ENCODE measurements around the gene FAM120A. TPM values are rescaled to one million over a fixed set of nuclear protein-coding genes. Genes with fewer than 3 reads are reported as not detected.

FAM120A gene
- total RNA-seq, 1 experiment from 2014 or later, result 89.6 TPM

- POLR2A ChIA-PET (ENCODE audit: unreplicated experiment), result interaction anchor here (0.7 kb wide), 1 partner anchor 322 kb away, joined by 3 read pairs; no protein-coding TSS in a partner anchor
- no peaks in the 10 kb centered on the region for H4K20me1 ChIP-seq (ENCODE audit: low read length)
- ATAC-seq, result no peak
Observed at GRCh38 chr9:93580654-93581380, 129.3 kb downstream of the FAM120A start.

GRCh38 chr9:93582115-93582514 lies 130.6 kb downstream of the FAM120A start:
- TF ChIP-seq EZH2 (IDR thresholded peaks at IDR 0.05; ENCODE audit: low read length, unreplicated experiment) (no peak), CTCF (conservative IDR thresholded peaks at IDR 0.05; ENCODE audit: low read depth, low read length) (no peak), EZH2phosphoT487 (IDR thresholded peaks at IDR 0.05; ENCODE audit: borderline replicate concordance, low read length) (no peak)
- H3K79me2 ChIP-seq (ENCODE audit: low read length), result peaks cover 87% of the 10 kb centered on the region
- no peak overlapping the region for H3K27ac ChIP-seq (ENCODE audit: low read length)
- H3K27me3 ChIP-seq (ENCODE audit: low read length), result no peaks in the 10 kb centered on the region
- H4K20me1 ChIP-seq (ENCODE audit: low read length), result no peaks in the 10 kb centered on the region
- no peaks in the 10 kb centered on the region for H3F3A ChIP-seq (ENCODE audit: low read length, unreplicated experiment)
- intact Hi-C loops (cut with micrococcal nuclease), result no loop called here
- H3K4me2 ChIP-seq (ENCODE audit: low read length), result no peak overlapping the region
- H3K36me3 ChIP-seq (ENCODE audit: low read depth, low read length), result peaks cover 9% of the 10 kb centered on the region; the same call in 1 of the 2 replicates
- ATAC-seq, result no peak
- H3K9me3 ChIP-seq (ENCODE audit: low read length), result 0 out of 2 replicates have a peak, but pooled peaks cover 6% of the 10 kb centered on the region
- no peak overlapping the region for H2AFZ ChIP-seq (ENCODE audit: low read length)
- no peaks in the 10 kb centered on the region for H3K9me2 ChIP-seq (replicated peaks; ENCODE audit: low read length)
- no peak overlapping the region for H3K9ac ChIP-seq (ENCODE audit: low read length)
- CTCF ChIA-PET, result no interaction called here
- POLR2A ChIA-PET (ENCODE audit: unreplicated experiment), result no interaction called here
- peaks cover 9% of the 10 kb centered on the region for H3K4me1 ChIP-seq (ENCODE audit: insufficient read depth, low read length)
- no peak overlapping the region for H3K4me3 ChIP-seq (ENCODE audit: low read length)
- no peak for DNase-seq
- no TSS peak for BruUV-seq (replicated peaks)

More at GRCh38 chr9:93580654-93581380, 129.3 kb downstream of the FAM120A start:
- Histone ChIP-seq H3K36me3 (ENCODE audit: low read depth, low read length) (peaks cover 9% of the 10 kb centered on the region; the same call in 1 of the 2 replicates), H3K4me1 (ENCODE audit: insufficient read depth, low read length) (peaks cover 9% of the 10 kb centered on the region), H3K9me3 (ENCODE audit: low read length) (0 out of 2 replicates have a peak, but pooled peaks cover 6% of the 10 kb centered on the region), H3K79me2 (ENCODE audit: low read length) (peaks cover 85% of the 10 kb centered on the region), H3K4me3 (ENCODE audit: low read length) (no peak overlapping the region), H3K9me2 (replicated peaks; ENCODE audit: low read length) (no peaks in the 10 kb centered on the region), H3K4me2 (ENCODE audit: low read length) (no peak overlapping the region), H3K27me3 (ENCODE audit: low read length) (no peaks in the 10 kb centered on the region), H2AFZ (ENCODE audit: low read length) (no peak overlapping the region), H3K27ac (ENCODE audit: low read length) (no peak overlapping the region), H3F3A (ENCODE audit: low read length, unreplicated experiment) (no peaks in the 10 kb centered on the region), H3K9ac (ENCODE audit: low read length) (no peak overlapping the region)
- no peak for DNase-seq
- intact Hi-C loops (cut with micrococcal nuclease), result no loop called here
- no TSS peak for BruUV-seq (replicated peaks)
- no peak for TF ChIP-seq EZH2phosphoT487 (IDR thresholded peaks at IDR 0.05; ENCODE audit: borderline replicate concordance, low read length)
- TF ChIP-seq EZH2 (IDR thresholded peaks at IDR 0.05; ENCODE audit: low read length, unreplicated experiment), result no peak
- TF ChIP-seq CTCF (conservative IDR thresholded peaks at IDR 0.05; ENCODE audit: low read depth, low read length), result no peak
- CTCF ChIA-PET, result no interaction called here

GRCh38 chr9:93582550-93582949 lies 131.1 kb downstream of the FAM120A start:
- peaks cover 7% of the 10 kb centered on the region for H3K4me1 ChIP-seq (ENCODE audit: insufficient read depth, low read length)
- no peak for DNase-seq
- H3K9me2 ChIP-seq (replicated peaks; ENCODE audit: low read length), result no peaks in the 10 kb centered on the region
- peaks cover 83% of the 10 kb centered on the region for H3K79me2 ChIP-seq (ENCODE audit: low read length)
- H3K9me3 ChIP-seq (ENCODE audit: low read length), result 0 out of 2 replicates have a peak, but pooled peaks cover 6% of the 10 kb centered on the region
- H3K27me3 ChIP-seq (ENCODE audit: low read length), result no peaks in the 10 kb centered on the region
- BruUV-seq (replicated peaks), result no TSS peak
- no peak overlapping the region for H3K9ac ChIP-seq (ENCODE audit: low read length)
- ATAC-seq, result no peak
- H3F3A ChIP-seq (ENCODE audit: low read length, unreplicated experiment), result no peaks in the 10 kb centered on the region
- intact Hi-C loops (cut with micrococcal nuclease), result no loop called here
- H4K20me1 ChIP-seq (ENCODE audit: low read length), result no peaks in the 10 kb centered on the region
- ChIA-PET POLR2A (ENCODE audit: unreplicated experiment) (no interaction called here), CTCF (no interaction called here)
- no peak overlapping the region for H2AFZ ChIP-seq (ENCODE audit: low read length)
- peaks cover 9% of the 10 kb centered on the region; the same call in 1 of the 2 replicates for H3K36me3 ChIP-seq (ENCODE audit: low read depth, low read length)
- H3K4me2 ChIP-seq (ENCODE audit: low read length), result no peak overlapping the region
- TF ChIP-seq CTCF (conservative IDR thresholded peaks at IDR 0.05; ENCODE audit: low read depth, low read length), result no peak
- TF ChIP-seq EZH2 (IDR thresholded peaks at IDR 0.05; ENCODE audit: low read length, unreplicated experiment), result no peak
- no peak for TF ChIP-seq EZH2phosphoT487 (IDR thresholded peaks at IDR 0.05; ENCODE audit: borderline replicate concordance, low read length)
- no peak overlapping the region for H3K27ac ChIP-seq (ENCODE audit: low read length)
- H3K4me3 ChIP-seq (ENCODE audit: low read length), result no peak overlapping the region

All from PC-3 (cell line).